GM21515 (cell line): Measurements from ENCODE around the gene USP10.

Experiments used
- ATAC-seq: cut with Tn5 transposase; IDR thresholded peaks from one replicate; pipeline ENCODE4 v1.9.1; 2021; ENCODE audit not compliant: unreplicated experiment

USP10 gene

GRCh38 chr16:84694980-84695379, 4.8 kb upstream of the USP10 start:
- no peak for ATAC-seq

GRCh38 chr16:84699147-84699711, 571 bp upstream of the USP10 start:
- ATAC-seq = no peak

DNA sequence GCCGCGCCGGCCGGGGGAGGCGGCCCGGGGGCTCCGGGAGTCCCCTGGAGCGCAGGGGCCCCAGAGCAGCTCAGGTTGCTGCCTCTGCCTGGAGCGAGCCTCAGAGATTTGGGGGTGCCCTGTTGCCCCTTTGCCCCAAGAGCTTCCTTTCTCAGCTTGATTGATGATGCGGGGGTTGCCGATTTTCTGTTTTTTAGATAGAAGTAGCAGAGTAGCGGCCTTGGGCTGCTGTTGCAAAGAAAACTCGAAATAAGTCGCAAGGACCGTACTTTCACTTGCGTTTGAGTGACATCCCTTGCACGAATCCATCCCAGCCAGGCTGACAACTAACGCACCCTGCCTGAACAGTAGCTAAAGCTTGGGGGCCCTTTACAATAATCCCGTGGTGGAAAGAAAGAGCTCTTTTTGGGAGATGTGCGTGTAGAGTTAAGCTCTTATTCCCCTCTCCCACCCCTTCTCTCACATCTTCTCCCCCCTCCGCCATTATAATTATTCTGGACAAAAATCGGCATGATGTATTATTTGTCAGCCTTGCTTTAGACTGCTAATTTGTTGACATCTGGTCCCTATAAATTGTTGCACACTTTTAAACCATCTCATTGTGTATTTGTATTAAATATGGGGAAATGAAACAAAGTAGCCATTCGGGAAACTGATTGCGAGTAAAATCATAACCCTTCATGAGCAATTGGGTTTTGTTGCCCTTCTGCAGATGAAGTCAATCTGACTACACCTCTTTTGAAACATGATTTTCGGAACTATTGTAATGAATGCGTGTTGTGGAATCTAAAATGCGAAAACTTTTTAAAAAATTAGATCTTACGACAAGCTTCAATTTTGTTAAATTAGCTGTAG, 873 bp downstream of the USP10 start:
- ATAC-seq = peak; percentile 41

DNA sequence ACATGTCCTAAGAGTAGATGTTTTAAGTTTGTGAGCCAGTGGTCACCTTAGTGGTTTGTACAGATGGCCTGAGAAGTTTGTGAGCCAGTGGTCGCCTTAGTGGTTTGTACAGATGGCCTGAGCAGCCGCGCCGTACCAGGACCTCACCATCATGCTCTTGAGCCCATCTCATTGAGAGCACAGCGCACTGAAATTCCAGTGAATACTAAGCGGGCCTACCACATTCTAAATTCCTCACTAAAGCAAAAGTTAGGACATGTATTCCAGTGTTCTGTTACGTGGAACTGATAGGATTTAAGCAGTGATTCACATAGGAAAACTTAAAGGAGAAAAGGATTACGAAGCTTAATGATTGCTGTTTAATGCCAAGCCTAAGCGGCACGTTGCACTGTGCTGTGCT, 3.9 kb downstream of the USP10 start:
- ATAC-seq = no peak

- ATAC-seq = no peak
Observed at GRCh38 chr16:84704253-84704652, 4.5 kb downstream of the USP10 start.

- no peak for ATAC-seq
Observed at GRCh38 chr16:84706856-84707255, 7.1 kb downstream of the USP10 start.

- ATAC-seq = no peak
Observed at GRCh38 chr16:84709609-84710008, 9.8 kb downstream of the USP10 start.

- no peak for ATAC-seq
Observed at GRCh38 chr16:84710686-84711085, 10.9 kb downstream of the USP10 start.

DNA sequence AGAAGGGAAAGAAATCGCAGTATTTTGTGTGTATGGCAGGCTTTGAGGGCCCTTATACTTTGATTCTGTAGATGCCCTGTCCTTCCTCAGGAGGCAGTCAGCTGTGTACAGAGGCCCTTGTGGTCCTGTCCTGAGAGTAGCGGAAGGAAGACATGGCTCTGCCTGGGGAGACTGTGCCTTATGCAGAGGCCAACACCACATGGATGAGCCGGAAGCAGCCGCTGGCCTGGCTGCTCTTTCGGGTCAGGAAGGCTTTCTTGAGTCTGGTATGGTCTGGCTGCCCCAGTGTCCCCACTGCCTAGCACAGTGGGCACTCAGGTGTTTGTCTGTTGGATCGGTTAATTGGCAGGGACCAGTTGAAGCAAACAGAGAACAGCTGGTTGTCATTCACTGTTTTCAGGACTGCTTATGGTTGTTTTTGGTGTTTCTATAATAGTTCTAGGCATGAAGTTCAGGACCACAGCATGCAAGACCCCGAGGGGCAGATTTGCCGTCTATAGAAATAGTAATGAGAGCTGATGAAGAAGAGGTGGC, 12.4 kb downstream of the USP10 start:
- no peak for ATAC-seq

DNA sequence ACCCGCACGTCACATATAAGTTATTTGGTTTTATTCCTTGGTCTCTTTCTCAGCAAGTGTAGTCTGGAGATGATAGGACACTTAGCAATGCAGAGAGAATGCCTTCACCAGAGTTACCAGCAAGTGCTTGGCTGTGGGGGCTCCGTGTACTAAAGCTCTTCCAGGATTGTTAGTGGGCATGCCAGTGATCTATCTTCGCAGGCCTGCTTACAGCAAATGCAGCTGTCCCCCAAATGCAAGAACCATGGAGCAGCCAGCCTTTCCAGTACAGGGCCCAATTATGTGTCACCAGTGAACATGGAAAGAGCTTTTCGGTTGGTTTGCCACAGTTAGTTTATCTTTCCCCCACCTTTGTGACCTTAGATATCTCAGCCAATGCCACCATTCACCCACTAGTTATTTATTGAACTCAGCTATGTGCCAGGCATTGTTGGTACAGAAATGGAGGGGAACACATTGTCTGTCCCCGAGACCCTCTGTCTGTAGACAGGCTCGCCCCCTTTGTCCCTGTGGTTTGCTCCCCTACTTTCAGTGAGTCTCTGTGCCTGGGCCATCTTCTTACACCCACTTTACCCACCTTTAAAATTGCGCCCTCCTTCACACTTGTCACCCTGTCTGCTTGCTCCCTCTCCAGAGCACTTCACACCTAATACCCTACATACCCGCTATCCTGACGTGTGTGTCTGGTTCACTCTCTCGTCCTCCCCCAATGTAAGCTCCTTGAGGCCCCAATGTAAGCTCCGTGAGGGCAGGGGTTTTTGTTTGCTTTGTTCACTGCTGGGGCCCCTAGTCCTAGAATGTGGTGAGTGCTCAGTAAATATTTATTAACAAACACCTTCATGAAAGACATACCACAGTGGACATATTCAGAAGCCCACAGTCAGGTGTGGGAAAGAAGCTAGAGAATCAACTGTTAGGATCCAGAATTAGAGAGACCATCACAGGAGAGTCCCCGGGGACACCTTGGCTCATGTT, 13.3 kb downstream of the USP10 start:
- no peak for ATAC-seq

DNA sequence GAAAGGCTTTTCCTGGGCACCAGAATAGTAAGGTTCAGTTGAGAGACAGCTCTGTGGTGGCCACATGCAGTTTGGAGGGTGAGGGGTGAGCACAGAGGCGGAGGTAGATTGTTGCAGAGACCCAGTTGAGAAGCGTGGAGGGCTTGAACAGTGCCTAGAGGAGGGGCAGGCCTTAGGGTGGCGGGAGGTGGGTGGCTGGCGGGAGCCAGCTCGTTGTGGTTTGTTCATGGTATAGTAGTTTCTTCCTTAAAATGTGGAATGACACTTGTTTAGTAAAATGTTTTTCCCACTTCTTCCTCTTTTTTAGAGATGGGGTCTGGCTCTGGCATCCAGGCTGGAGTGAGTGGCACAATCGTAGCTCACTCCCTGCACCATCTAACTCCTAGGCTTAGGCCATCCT, 14.2 kb downstream of the USP10 start:
- no peak for ATAC-seq

- no peak for ATAC-seq
Observed at GRCh38 chr16:84715424-84715823, 15.6 kb downstream of the USP10 start.

GRCh38 chr16:84715854-84716253, 16.1 kb downstream of the USP10 start:
- no peak for ATAC-seq

- ATAC-seq = no peak
Observed at GRCh38 chr16:84716740-84717139, 16.9 kb downstream of the USP10 start.

DNA sequence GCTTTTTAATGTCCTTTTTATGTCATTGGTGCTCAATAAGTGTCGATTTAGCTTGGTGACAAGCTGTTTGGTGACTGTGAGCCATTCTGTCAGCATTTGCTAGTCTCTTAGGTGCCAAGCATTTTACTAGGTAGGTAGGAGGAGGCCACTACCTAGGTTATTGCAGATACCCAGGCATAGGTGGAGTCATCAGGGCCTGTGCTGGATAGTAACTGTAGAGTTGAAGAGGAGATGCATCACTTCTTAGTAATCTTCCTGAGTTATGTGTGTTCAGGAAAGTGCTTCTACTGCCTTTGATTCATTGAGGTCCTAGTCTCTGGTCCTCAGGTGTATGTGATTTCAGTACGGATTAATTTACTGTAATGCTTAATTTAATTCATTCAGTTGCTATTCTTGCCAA, 17.7 kb downstream of the USP10 start:
- no peak for ATAC-seq

GRCh38 chr16:84720177-84720579, 20.4 kb downstream of the USP10 start:
- ATAC-seq = no peak

DNA sequence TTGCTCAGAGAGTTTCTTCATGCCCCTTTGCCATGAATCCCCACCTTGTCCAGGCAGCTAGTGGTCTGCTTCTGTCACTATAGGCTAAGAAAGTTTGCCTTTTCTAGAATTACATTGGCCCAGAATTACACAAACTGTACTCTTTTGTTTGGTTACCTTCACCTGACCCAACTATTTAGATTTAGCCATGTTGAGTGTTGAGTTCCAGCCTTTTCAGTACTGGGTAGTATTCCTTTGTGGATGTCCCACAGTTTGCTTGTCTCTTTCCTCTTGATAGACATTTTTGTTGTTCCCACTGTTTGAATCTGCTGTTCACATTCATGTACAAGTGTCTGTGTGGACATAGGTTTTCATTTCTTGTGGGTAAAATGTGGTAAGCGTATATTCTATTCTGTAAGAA, 22.3 kb downstream of the USP10 start:
- no peak for ATAC-seq

- ATAC-seq = no peak
Observed at GRCh38 chr16:84723906-84724305, 24.1 kb downstream of the USP10 start.

DNA sequence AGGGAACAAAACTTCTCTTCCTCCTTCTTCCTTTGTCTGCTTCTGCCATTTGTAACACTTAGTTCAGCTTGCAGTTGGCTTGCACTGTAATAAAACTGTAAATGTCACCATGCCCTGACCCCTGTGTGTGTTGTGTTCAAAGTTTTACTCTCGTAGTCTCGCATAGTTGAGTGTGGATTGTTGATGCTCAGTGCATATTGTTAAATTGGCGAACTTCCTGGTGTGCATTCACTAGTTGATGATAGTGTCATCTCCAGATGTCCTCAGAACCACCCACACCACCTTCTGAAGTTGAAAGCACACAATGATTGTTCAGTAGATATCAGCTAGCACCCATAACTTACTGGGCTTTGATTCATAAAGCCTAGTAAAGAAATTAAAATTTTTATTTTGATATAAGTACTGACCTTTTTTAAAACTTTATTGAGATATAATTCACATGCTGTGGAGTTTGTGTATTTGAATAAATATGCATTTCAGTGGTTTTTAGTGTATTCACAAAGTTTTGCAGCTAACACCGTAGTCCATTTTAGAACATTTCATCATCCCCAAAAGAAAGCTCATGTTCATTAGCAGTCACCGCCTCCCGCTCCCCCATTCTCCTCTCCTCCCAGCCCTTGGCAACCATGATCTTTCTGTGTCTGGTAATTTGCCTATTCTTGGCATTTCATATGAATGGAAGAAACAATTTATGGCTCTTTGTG, 25.0 kb downstream of the USP10 start:
- ATAC-seq = no peak

- no peak for ATAC-seq
Observed at GRCh38 chr16:84725481-84726078, 25.8 kb downstream of the USP10 start.
